HG03196 (cell line): ENCODE results near the gene NRCAM.
"Not testable (repeated sequence)": the region's sequence is repeated elsewhere in the genome, so short reads cannot be mapped to it uniquely, and the experiment has no call there.

Experiments
- ATAC-seq: cut with Tn5 transposase; IDR thresholded peaks from one replicate; pipeline ENCODE4 v1.9.1; 2021; ENCODE audit not compliant: unreplicated experiment

The NRCAM gene

GRCh38 chr7:108455998-108456677 is at the start of gene NRCAM:
NRCAM (minus strand) TSS chr7:108456436; CDS start chr7:108240064, 216,372 bp downstream.
- ATAC-seq = no peak

- ATAC-seq = not testable (repeated sequence)
Observed at GRCh38 chr7:108504576-108504975, 48.3 kb upstream of the NRCAM start.

GRCh38 chr7:108503112-108504026 is 47.1 kb upstream of the NRCAM start:
- ATAC-seq = peak; percentile 97

- ATAC-seq = no peak
Observed at GRCh38 chr7:108499566-108499965, 43.3 kb upstream of the NRCAM start.

- ATAC-seq = no peak
Observed at GRCh38 chr7:108498481-108498880, 42.2 kb upstream of the NRCAM start.

GRCh38 chr7:108497082-108497725 is 41.0 kb upstream of the NRCAM start:
- peak; percentile 71 for ATAC-seq

- no peak for ATAC-seq
Observed at GRCh38 chr7:108492742-108493141, 36.5 kb upstream of the NRCAM start.

- ATAC-seq = no peak
Observed at GRCh38 chr7:108488768-108489538, 32.7 kb upstream of the NRCAM start.

- no peak for ATAC-seq
Observed at GRCh38 chr7:108487646-108488045, 31.4 kb upstream of the NRCAM start.

- ATAC-seq = no peak
Observed at GRCh38 chr7:108486291-108486966, 30.2 kb upstream of the NRCAM start.

GRCh38 chr7:108484137-108484536 is 27.9 kb upstream of the NRCAM start:
- no peak for ATAC-seq

GRCh38 chr7:108480311-108480710 is 24.1 kb upstream of the NRCAM start:
- no peak for ATAC-seq

GRCh38 chr7:108479751-108480150 is 23.5 kb upstream of the NRCAM start:
- ATAC-seq = no peak

GRCh38 chr7:108479118-108479517 is 22.9 kb upstream of the NRCAM start:
- no peak for ATAC-seq

- ATAC-seq = no peak
Observed at GRCh38 chr7:108468246-108468645, 12.0 kb upstream of the NRCAM start.

GRCh38 chr7:108467391-108467790 is 11.2 kb upstream of the NRCAM start:
- no peak for ATAC-seq

- not testable (repeated sequence) for ATAC-seq
Observed at GRCh38 chr7:108466322-108466721, 10.1 kb upstream of the NRCAM start.

- ATAC-seq = no peak
Observed at GRCh38 chr7:108464743-108465142, 8.5 kb upstream of the NRCAM start.

GRCh38 chr7:108463613-108464012 is 7.4 kb upstream of the NRCAM start:
- no peak for ATAC-seq

GRCh38 chr7:108461840-108462239 is 5.6 kb upstream of the NRCAM start:
- no peak for ATAC-seq
